Measurements from ENCODE around the gene ZNF580. TPM values are rescaled to one million over a fixed set of nuclear protein-coding genes. Genes with fewer than 3 reads are reported as not detected.

ZNF580 gene, protein sequence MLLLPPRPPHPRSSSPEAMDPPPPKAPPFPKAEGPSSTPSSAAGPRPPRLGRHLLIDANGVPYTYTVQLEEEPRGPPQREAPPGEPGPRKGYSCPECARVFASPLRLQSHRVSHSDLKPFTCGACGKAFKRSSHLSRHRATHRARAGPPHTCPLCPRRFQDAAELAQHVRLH
- 3.7 and 5.9 TPM in 2 replicates for total RNA-seq

DNA sequence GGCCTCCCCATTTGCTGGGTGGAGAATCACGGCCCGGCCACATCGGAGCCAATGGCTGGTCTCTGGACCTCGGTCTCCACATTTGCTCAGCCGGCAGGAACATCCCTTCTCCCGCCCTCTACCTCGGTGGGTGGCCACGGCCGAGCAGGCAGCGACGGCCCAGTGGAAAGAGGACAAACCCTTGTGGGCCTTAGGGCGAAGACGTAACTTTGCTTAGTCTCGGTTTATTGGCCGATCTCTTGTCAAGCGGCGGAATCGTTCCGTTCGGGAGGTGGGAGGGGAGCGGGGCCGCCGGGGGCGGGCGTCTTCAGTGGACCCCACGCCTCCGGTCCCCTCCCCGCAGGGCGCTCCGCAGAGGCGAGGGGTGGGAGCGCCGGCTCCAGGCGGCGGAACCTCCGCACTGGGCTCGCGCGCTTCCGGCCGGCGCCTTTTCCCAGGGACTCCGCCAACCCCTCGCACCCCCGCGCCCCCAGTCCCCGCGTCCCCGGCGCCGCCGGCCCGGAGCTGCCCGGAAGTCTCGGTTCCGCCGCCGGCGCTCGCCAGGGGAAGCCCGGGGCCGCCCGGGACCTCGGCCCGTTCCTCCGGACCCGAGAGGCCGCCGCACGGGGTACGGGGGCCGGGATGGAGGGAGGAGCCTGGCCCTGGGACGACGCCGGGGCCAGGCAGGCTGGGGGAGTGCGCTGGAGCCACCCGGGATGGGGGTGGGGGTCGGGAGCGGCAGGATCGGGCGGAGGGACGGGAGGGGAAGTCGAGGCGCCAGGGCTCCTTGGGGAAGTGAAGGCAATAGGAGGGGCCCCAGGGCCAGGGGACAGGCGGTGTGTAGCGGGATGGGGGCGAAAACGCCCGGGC lies at the start of gene ZNF580:
Gene ZNF580, plus strand, starts transcription at position 426 of the 849 bp plus-strand sequence. CDS start 1,507 bp downstream, outside the sequence.

DNA sequence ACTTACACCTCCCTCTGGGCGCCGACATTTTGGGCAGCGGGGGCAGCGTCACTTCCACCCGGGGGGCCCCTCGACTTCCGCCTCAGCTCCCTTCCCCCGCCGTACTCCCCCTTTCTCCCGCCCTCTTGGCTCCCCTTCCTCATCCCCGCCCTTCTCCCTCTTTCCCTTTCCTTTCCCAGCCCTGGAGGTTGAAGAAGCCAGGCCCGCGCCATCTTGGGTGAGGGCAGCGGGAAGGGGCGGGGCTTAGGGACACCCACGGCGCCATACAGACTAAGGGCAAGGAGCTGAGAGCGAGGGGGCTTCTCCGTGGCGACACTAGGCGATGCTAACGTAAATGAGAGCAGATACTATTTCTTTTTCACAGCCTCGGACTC lies 41.3 kb upstream of the ZNF580 start, which contains the start of gene FIZ1:
Gene FIZ1, minus strand, starts transcription at position 50 of the 374 bp plus-strand sequence. CDS start 1,652 bp downstream, outside the sequence.

DNA sequence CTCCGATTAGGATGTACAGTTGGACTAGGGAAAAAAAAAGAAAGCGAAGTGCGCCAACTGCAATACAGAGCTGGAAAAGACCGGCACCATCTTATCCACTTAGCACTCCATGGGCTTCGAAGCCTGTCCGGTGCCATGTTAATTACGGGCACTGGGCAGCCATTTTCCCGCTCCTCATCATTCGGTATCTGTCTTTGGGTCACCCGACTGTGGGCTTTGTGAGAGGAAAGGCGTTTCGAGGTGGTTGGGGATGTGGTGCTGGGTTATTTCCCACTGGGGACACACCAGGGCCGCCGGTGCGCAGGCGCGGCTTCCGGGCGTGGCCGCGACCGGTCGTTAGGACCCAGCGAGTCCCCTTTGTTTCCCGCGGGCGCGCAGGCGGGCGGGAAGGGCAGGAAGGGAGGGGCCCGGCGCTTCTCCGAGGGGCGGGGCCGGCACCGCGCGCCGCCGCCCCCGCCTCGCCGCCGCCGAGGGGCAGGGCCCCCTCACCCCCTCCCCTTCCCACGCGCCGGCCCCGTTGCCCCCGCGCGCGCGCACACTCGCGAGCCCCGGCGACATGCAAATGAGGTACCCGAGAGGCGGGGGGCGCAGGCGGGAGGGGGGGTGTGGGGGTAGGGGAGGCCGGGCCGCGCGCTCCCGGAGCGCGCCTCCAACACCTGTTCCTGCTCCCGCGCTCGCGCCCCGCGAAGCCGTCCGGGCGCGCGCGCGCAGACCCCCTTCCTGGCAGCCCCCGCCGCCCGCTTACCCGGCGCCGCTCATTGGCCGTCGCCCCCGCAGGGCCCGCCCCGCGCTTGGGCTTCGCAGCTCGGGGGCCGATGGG lies 40.8 kb upstream of the ZNF580 start, which contains the start of gene ZNF524:
Gene ZNF524, plus strand, starts transcription at position 447 of the 820 bp plus-strand sequence. CDS start 1,825 bp downstream, outside the sequence.

DNA sequence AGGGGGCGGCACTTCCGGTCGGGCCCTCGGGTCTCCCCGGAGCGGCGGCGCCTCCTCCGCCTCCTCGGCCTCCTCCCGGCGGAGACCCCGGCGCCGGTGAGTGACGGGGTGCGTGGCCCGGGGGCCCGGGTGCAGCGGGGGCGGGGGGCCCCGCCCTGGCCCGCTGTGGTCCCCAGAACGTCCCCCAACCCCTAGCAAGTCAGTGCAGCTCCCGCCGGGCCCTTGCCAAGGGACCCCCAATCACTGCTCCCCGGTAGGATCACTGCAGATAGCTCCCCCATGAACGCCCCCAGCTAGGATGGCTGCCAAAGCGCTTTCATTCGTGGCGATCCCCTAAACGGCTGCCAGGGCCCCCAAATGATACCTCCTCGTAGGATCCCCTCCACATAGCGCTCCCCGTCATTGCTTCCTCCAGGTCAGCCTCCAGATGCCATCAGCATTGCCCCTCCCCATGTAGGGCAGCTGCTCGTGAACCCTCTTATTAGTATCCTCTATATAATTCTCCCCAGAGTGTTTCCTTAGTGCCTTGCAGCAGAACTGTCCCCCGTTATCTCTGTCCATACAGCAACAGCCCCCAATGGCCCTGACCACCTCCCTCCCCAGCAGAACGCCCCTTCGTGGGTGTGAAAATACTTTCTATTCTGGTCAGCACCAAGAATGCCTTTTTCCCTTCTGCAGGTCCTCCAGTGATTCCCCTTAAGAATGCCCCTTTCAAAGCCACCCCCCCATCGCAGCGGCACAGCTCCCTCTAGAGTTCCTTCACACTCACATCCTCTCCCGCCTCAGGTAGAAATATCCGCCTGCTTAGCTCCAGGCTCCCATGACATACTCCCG lies 34.9 kb upstream of the ZNF580 start, which contains the start of gene ZNF865:
Gene ZNF865, plus strand, starts transcription at position 11 of the 834 bp plus-strand sequence. CDS start 7,972 bp downstream, outside the sequence.

DNA sequence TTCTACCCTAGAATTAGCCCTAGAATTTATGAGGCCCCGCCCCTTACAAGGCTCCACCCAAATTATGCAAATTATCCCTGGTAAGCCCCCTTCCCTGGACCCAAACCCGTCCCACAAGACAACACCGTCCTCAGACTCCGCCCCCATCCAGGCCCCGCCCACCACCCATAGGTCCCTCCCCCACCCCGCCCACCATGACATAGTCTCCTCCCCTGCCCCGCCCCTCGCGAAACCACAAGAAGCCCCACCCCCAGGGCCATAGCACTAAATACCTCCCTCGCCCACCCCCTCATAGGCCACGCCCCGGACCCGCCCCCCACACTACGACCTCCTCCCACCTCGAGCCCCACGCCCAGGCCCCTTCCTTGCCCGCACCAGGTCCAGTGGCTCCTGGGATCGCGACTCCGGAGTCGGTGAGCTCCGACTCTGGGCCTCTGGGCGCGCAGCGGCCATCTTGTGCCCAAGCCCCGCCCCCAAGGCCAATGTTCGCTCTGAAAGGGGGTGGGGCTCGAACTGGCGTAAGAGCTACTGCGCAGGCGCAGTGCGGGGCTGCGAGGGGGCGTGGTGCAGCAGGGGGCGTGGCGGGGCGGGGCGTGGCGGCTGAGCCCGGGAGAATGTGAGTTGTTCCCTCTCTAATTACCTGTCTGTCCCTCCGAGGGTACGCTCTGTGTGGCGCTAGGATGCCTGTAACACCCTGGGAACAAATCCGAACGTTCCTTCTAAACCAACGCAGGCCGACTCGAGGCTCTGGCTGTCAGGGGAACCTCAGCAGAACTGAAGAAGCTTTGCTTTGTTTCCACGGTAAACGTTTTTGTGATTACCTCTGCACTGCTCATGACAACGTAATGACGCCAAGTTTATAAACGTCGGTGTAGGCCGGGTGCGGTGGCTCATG lies 16.4 kb upstream of the ZNF580 start, which contains the start of gene ZNF784:
Gene ZNF784, minus strand, starts transcription at position 458 of the 895 bp plus-strand sequence. Its CDS starts 5 bp downstream, at position 453.

DNA sequence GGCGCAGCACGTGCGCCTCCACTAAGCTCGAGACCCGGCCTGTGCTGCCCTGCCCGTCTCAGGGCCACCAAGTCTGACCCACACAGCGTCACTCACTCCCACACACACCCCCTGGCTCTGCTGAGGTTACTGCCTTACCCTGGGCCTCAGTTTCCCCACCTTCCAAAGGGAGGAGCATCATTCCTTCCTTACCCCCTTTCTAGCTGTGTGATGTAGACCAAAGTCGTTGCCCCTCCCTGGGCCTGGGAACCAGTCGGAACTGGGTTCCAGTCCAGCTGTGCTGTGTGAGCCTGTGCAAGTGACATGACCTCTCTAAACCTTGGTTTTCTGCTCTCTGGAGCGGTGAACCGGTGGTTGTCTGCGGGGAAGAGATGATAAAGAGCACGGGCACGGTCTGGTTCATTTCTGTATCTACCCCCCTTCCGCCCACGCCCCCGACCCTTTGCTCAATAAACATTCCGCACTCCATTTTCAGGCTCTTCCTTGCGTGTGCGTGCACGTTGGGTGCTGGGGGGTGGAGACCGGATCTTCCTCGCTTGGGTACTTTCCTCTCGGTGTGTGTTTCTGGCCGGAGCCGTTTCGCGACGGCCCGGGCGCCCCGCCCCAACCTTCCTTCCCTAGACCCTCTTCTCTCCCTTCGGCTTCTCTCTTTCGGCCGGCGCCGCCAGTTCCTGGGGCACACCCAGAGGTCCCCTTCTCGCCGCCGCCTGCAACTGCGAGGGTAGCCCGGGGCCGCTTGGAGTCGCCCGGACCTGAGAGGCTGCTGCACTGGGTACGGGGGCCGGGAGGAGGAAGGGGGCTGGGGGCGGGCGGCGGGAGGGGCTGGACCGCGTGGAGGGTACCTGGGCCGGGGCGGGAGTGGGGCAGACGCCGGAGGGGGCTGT lies 2.4 kb downstream of the ZNF580 start, which contains the start of gene ZNF581:
Gene ZNF581, plus strand, starts transcription at position 647 of the 884 bp plus-strand sequence. CDS start 923 bp downstream, outside the sequence.

DNA sequence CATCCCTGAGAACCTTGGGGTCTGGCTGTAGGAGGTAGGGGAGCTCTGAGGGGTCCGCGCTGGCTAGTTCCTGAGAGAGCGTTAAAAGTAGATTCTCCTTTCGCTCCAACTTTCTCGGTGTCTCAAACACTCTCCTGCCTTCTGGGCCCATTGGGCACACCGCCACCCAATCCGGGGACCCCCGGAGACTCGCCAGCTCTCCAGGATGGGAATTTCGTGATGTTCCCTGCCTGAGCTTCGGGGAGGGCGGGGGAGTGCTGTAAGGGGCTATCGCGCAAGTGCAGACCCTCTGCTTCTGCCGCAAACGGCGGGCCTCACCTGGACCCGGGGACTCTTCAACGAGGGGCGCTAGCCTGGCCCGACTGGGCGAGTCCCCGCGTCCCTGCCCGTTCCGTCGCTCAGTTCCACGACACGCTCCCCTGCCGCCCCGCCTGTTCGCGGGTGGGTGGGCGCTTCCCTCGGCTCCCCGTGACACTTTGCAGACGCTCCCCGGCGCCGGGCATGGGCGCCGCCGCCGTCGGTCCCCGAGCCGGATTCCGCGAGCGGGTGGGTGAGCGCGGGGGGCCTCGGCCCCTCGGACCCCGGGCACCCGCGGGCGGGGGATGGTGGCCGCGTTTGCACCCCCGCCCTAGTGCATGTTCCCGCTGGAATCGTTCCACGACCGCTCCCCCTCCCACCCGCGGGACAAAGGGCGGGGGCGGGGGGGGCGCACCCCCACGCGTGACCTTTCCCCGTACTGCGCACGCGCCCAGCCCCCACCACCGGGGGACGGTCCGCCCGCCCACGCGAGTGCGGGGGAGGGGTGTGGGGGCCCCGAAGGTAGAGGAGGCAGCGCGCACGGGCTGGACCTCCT lies 7.2 kb downstream of the ZNF580 start, which contains the start of gene CCDC106:
Gene CCDC106, plus strand, starts transcription at position 481 of the 853 bp plus-strand sequence. CDS start 835 bp downstream, outside the sequence.

DNA sequence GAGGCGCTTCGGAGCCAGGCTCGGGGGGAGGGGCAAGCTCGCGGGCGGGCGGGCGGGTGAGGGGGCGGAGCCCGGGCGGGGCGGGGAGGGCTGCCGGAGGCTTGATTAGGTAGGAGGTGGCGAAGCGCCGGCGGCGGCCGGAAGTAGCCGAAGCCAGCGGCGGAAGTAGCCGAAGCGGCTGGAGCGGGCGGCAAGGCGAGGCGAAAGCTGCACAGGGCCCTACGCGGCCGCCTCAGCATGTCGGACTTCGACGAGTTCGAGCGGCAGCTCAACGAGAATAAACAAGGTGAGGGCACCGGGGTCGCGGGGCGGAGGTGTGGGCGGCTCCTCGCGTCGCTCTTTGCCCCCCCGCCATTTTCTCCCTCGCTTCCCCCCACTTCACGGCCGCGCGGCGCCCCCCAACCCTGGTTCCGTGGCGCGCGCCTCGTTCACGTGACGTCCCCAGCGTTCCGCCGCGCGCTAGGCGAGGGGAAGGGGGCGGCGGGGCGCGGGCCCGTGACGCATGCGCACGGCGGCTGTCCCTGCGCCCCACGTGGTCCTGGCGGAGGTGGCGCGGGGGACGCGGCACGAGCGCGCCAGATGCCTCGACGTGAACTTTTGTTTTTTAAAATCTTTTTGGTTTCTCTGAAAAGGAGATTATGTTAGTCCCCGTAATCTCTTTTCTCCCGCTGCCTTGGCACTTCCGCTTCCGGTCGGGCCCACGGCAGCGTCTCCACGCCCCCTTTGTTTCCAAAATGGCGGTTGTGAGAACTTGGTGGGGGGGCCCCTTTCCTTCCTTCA lies 14.3 kb downstream of the ZNF580 start, which contains the start of gene U2AF2:
Gene U2AF2, plus strand, starts transcription at position 168 of the 780 bp plus-strand sequence. Its CDS starts 70 bp downstream, at position 238.

DNA sequence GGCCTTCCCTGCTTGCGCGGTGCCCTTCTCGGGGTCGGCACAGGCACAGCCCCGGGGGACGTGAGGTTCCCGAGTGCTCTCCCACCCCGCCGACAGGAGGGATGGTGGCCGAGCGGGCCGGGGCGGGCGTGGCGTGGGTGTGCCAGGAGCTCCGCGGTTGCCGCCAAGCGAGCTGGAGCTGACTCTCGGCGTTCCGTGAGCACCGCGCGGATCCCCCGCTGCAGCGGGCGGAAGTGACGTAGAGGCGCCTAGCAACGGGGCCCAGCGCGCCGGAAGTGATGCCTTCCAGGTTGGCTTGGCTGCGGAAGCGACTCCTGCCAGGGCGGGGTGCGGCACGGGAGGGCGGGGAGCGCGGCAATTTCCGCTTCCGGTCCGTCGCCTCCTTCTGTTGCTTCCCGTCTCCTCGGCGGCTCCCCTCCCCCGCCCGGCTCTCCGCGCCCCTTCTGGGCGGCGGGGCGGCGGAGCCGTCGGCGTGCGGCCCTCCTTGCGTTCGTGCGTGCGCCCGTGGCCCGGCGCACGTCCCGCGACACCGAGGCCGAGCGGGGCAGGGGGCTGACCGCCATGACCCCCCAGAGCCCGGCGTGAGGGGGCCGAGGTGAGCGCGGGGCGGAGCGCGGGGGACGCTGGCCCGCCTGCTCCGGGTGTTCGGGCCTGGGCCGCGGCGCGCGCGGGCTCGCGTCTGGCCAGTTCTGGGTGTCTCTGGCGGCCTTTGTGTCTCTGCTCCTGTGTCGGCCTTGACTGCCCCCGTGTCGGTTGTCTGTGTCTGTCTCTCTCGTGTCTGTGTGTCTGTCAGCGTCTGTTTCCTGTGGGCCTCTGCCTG lies 34.2 kb downstream of the ZNF580 start, which contains the start of gene EPN1:
Gene EPN1, plus strand, starts transcription at position 386 of the 820 bp plus-strand sequence. CDS start 3,402 bp downstream, outside the sequence.

Other genes starting within 250 kb of the ZNF580 start
- 72.0 and 185 TPM in 2 replicates for gene UBE2S, start 233.2 kb upstream of the ZNF580 start, total RNA-seq
- gene SHISA7, start 197.7 kb upstream of the ZNF580 start, total RNA-seq, result not detected in 2 replicates
- gene ISOC2, start 179.4 kb upstream of the ZNF580 start, total RNA-seq, result 83.0 and 83.9 TPM in 2 replicates
- gene C19orf85, start 176.3 kb upstream of the ZNF580 start, total RNA-seq, result not detected in 2 replicates
- gene ZNF628, start 164.4 kb upstream of the ZNF580 start, total RNA-seq, result 2.6 and 2.7 TPM in 2 replicates
- 9.9 and 10.0 TPM in 2 replicates for gene NAT14, start 155.8 kb upstream of the ZNF580 start, total RNA-seq
- 9.2 and 14.7 TPM in 2 replicates for gene SSC5D, start 152.6 kb upstream of the ZNF580 start, total RNA-seq
- not detected in 2 replicates for gene SBK2, start 103.9 kb upstream of the ZNF580 start, total RNA-seq
- gene SBK3, start 95.5 kb upstream of the ZNF580 start, total RNA-seq, result 0.37 TPM in 1 of 2 replicates, not detected in the other
- gene ZNF579, start 60.2 kb upstream of the ZNF580 start, total RNA-seq, result 4.3 and 4.4 TPM in 2 replicates
- 4.0 and 4.3 TPM in 2 replicates for gene FIZ1, start 41.5 kb upstream of the ZNF580 start, total RNA-seq
- gene ZNF524, start 40.7 kb upstream of the ZNF580 start, total RNA-seq, result 11.9 and 12.5 TPM in 2 replicates
- 1.1 and 1.6 TPM in 2 replicates for gene ZNF865, start 35.4 kb upstream of the ZNF580 start, total RNA-seq
- 3.1 and 3.7 TPM in 2 replicates for gene ZNF784, start 16.4 kb upstream of the ZNF580 start, total RNA-seq
- gene ZNF581, start 2.6 kb downstream of the ZNF580 start, total RNA-seq, result 20.3 and 31.6 TPM in 2 replicates
- gene CCDC106, start 7.2 kb downstream of the ZNF580 start, total RNA-seq, result 3.3 and 5.9 TPM in 2 replicates
- gene U2AF2, start 14.0 kb downstream of the ZNF580 start, total RNA-seq, result 88.9 and 115 TPM in 2 replicates
- gene EPN1, start 34.2 kb downstream of the ZNF580 start, total RNA-seq, result 25.8 and 29.8 TPM in 2 replicates
- not detected in 2 replicates for gene NLRP9, start 97.4 kb downstream of the ZNF580 start, total RNA-seq
- not detected in 2 replicates for gene RFPL4A, start 118.1 kb downstream of the ZNF580 start, total RNA-seq
- not detected in 2 replicates for gene RFPL4AL1, start 128.1 kb downstream of the ZNF580 start, total RNA-seq
- gene NLRP11, start 191.0 kb downstream of the ZNF580 start, total RNA-seq, result not detected in 2 replicates
- gene NLRP4, start 195.5 kb downstream of the ZNF580 start, total RNA-seq, result not detected in 2 replicates